Endothelial cell of umbilical vein (primary cell): ENCODE measurements around the gene FXYD7. TPM values are rescaled to one million over a fixed set of nuclear protein-coding genes. Genes with fewer than 3 reads are reported as not detected.

Experiments used
- BruUV-seq: library from RNA; stranded (reverse); fragments of 400-500 nt; replicated peaks from 2 replicates; lab custom pipeline; 2021; lab: Mats Ljungman, UMichigan
- CTCF ChIA-PET: fragments of 300-600, 350-600 bp; sonication (Branson Sonifier 250); formaldehyde crosslinking; loops from one replicate; lab custom pipeline; 2021; ENCODE audit warnings: antibody characterized with exemption, inconsistent platforms; lab: Charles Lee
- POLR2A ChIA-PET: fragments of 300-600, 350-600 bp; sonication (Branson Sonifier 250); formaldehyde crosslinking; loops from one replicate; lab custom pipeline; 2021; ENCODE audit warnings: antibody characterized with exemption, inconsistent platforms; lab: Charles Lee
- DNase-seq: peaks from one replicate; pipeline ENCODE4 v3.0.0-alpha.2; 2011; ENCODE audit warnings: low read depth, low spot score
- FAIRE-seq: peaks from 2 replicates; lab custom pipeline; 2011; peaks lifted over from hg19 to GRCh38; lab: Jason Lieb, UNC
- H2AFZ ChIP-seq: 2 replicates; pipeline ENCODE4 v1.6.0; 2012; ENCODE audit warnings: low read depth, low read length, control low read depth, inconsistent platforms
- H3K27ac ChIP-seq: 2 replicates; pipeline ENCODE4 v1.5.1; 2011; ENCODE audit warnings: low read depth, mild to moderate bottlenecking, control low read depth, low read length, moderate library complexity; ENCODE audit not compliant: insufficient read depth
- H3K27me3 ChIP-seq, 2 experiments: 2 replicates each; pipeline versions ENCODE4 v1.6.0 to v1.6.1; 2011; ENCODE audit warnings: low read length in 2 of 2, mixed read lengths in 1 of 2; ENCODE audit not compliant: control insufficient read depth in 2 of 2, insufficient read depth in 2 of 2
- H3K36me3 ChIP-seq, 2 experiments: 2 replicates in 1 of 2; 3 replicates in 1 of 2; pipeline ENCODE4 v1.5.1; 2011; ENCODE audit warnings: low read length in 2 of 2, mild to moderate bottlenecking in 1 of 2, moderate library complexity in 1 of 2; ENCODE audit not compliant: control insufficient read depth in 2 of 2, insufficient read depth in 2 of 2; ENCODE audit errors: extremely low read depth in 1 of 2
- H3K4me1 ChIP-seq: 3 replicates; pipeline ENCODE4 v1.5.1; 2011; ENCODE audit warnings: mild to moderate bottlenecking, low read length; ENCODE audit not compliant: control insufficient read depth, insufficient read depth; ENCODE audit errors: extremely low read depth
- H3K4me2 ChIP-seq: 2 replicates; pipeline ENCODE4 v1.6.1; 2011; ENCODE audit warnings: low read length, control low read depth, mixed read lengths; ENCODE audit not compliant: insufficient read depth
- H3K4me3 ChIP-seq, 3 experiments: fragments of 200-600 bp in 1 of 3; sonication (generic), shearing (Covaris generic) in 1 of 3; replicated peaks in 1 of 3; 2 replicates each; pipeline ENCODE4 v1.5.1; 2011 to 2016; ENCODE audit warnings: control low read depth in 3 of 3, low read length in 3 of 3, mild to moderate bottlenecking in 2 of 3, inconsistent platforms in 1 of 3, low read depth in 1 of 3, moderate library complexity in 1 of 3; ENCODE audit not compliant: insufficient read depth in 1 of 3
- H3K79me2 ChIP-seq: 2 replicates; pipeline ENCODE4 v1.6.0; 2012; ENCODE audit warnings: low read length, inconsistent platforms; ENCODE audit not compliant: control insufficient read depth, insufficient read depth
- H3K9ac ChIP-seq: replicated peaks from 2 replicates; pipeline ENCODE3; 2011; ENCODE audit warnings: low read length, control low read depth; ENCODE audit not compliant: insufficient read depth; ENCODE audit errors: extremely low read depth
- H3K9me1 ChIP-seq: replicated peaks from 3 replicates; pipeline ENCODE4 v1.6.0; 2011; ENCODE audit warnings: mild to moderate bottlenecking, low read length; ENCODE audit not compliant: control insufficient read depth, insufficient read depth; ENCODE audit errors: extremely low read depth
- H3K9me3 ChIP-seq: replicated peaks from 2 replicates; pipeline ENCODE4 v1.5.1; 2012; ENCODE audit warnings: low read length, inconsistent platforms; ENCODE audit not compliant: control insufficient read depth, insufficient read depth
- H4K20me1 ChIP-seq: replicated peaks from 2 replicates; pipeline ENCODE3; 2011; ENCODE audit warnings: mild to moderate bottlenecking, low read length; ENCODE audit not compliant: control insufficient read depth, insufficient read depth; ENCODE audit errors: extremely low read depth
- EZH2 ChIP-seq: IDR thresholded peaks from 2 replicates; pipeline ENCODE4 v1.6.1; 2012; ENCODE audit warnings: borderline replicate concordance, low read depth, mild to moderate bottlenecking, moderate library complexity, low read length, inconsistent platforms; ENCODE audit not compliant: severe bottlenecking
- FOS ChIP-seq: IDR thresholded peaks from 2 replicates; pipeline ENCODE4 v1.6.1; 2011; ENCODE audit warnings: mild to moderate bottlenecking, low read length, moderate library complexity, borderline replicate concordance; ENCODE audit not compliant: insufficient read depth
- GATA2 ChIP-seq: IDR thresholded peaks from 2 replicates; pipeline ENCODE4 v1.7.0; 2011; ENCODE audit warnings: low read depth, mild to moderate bottlenecking, moderate library complexity, mixed read lengths, low read length; ENCODE audit not compliant: insufficient read length, insufficient read depth
- JUN ChIP-seq: IDR thresholded peaks from 2 replicates; pipeline ENCODE4 v1.6.1; 2011; ENCODE audit warnings: borderline replicate concordance, low read depth; ENCODE audit not compliant: insufficient read length, insufficient read depth
- MYC ChIP-seq: IDR thresholded peaks from one replicate; pipeline ENCODE4 v1.6.1; 2011; ENCODE audit warnings: mild to moderate bottlenecking, low read depth, low read length
- POLR2A ChIP-seq: IDR thresholded peaks from 2 replicates; pipeline ENCODE4 v1.6.1; 2012; ENCODE audit warnings: low read depth, mild to moderate bottlenecking, control low read depth, low read length
- POLR2AphosphoS5 ChIP-seq: IDR thresholded peaks from 2 replicates; pipeline ENCODE4 v1.6.1; 2012; ENCODE audit warnings: low read depth, mild to moderate bottlenecking, control low read depth, low read length, moderate library complexity; ENCODE audit not compliant: insufficient read depth
- dilution Hi-C: fragments of 300-500 bp; cut with MboI; formaldehyde crosslinking; loops from one replicate; pipeline ENCODE4 v1.15.0; 2019; ENCODE audit warnings: low sequenced_read_pairs; ENCODE audit not compliant: extremely low pct_ligation_motif_present
- intact Hi-C: fragments of 100-400 bp; cut with micrococcal nuclease; formaldehyde crosslinking; loops from one replicate; pipeline ENCODE4 v1.10.0; 2022
- polyA plus RNA-seq, 4 experiments: library from polyadenylated mRNA; depleted of rRNA in 3 of 4; stranded (reverse) in 3 of 4; unstranded in 1 of 4; fragments of >200 nt; gene quantifications; 2 replicates each; pipeline versions ENCODE4 v1.2.1 to v1.2.3, GENCODE V29; 2011 to 2012; ENCODE audit warnings: missing spikeins in 1 of 4
- total RNA-seq: library from RNA; stranded (reverse); gene quantifications from 2 replicates; pipeline ENCODE4 v1.2.3, GENCODE V29; 2021
- TF ChIP-seq, protein P1 (sequence below): IDR thresholded peaks from 2 replicates; pipeline ENCODE4 v1.6.1; 2011; ENCODE audit not compliant: insufficient read depth, insufficient read length
- TF ChIP-seq, protein P2 (sequence below), 2 donors: IDR thresholded peaks; 1 replicate in 1 of 2; 2 replicates in 1 of 2; pipeline ENCODE4 v1.5.1; 2011; ENCODE audit warnings: low read length in 2 of 2, mild to moderate bottlenecking in 2 of 2, moderate library complexity in 2 of 2, control low read depth in 1 of 2, inconsistent platforms in 1 of 2, low read depth in 1 of 2; ENCODE audit not compliant: insufficient read depth in 1 of 2; ENCODE audit errors: extremely low read depth in 1 of 2

Gene FXYD7
- total and polyA plus RNA-seq, 2 donors (not counting 3 experiments of a cell fraction or from before 2014, with no cell fraction given), result not detected

DNA sequence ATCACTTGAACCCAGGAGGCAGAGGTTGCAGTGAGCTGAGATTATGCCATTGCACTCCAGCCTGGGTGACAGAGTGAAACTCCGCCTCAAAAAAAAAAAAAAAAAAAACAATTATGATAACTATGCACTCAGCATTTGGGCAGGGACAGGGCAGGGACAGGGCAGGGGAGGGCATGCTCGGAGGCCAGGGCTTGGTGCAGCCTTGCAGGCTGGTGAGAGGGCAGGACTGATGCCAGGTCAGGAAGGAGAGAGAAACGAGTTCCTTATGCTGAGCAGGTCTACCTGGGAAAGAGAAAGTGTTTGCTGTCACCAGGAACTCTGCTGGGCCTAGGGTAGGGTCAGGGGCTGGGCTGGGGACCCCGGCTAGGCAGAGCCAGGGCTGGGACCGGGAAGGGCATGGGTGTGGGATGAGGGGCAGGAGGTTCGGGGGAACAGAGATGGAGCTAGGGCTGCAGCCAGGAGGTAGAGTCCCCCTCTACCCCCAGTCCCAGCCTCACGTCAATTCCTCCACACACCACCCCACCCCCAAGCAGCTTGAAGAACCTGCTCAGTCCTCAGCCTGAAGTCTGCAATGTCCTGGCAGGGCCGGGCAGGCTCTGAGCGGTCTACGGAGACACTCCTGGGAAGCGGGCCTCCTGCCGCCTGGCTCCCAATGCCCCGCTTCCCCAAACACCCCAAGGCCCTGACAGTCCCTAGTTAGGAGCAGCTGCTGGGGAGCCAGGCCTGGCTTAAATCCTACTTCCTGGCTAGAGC is 24.6 kb upstream of the FXYD7 start:
- Histone ChIP-seq H3K36me3 (no peaks in the 10 kb centered on the region), H3K27ac (no peak overlapping the region), H3K4me2 (no peak overlapping the region), H3K4me1 (no peaks in the 10 kb centered on the region), H4K20me1 (no peaks in the 10 kb centered on the region), H3K9me3 (no peaks in the 10 kb centered on the region), H3K9ac (no peak overlapping the region), H3K4me3 (no peak overlapping the region), H2AFZ (no peak overlapping the region), H3K9me1 (no peaks in the 10 kb centered on the region), H3K27me3 (no peaks in the 10 kb centered on the region), H3K79me2 (no peaks in the 10 kb centered on the region)
- FAIRE-seq (no peak), DNase-seq (no peak)
- intact Hi-C loops (no loop called here), dilution Hi-C loops (no loop called here)
- ChIA-PET POLR2A (no interaction called here), CTCF (interaction anchor here (0.6 to 2.3 kb wide), 3 partner anchors 9 to 293 kb away, joined by 3 to 12 read pairs (median 3); partner anchors contain the start of gene LGI4)
- BruUV-seq, result no TSS peak
- TF ChIP-seq, protein P1, sequence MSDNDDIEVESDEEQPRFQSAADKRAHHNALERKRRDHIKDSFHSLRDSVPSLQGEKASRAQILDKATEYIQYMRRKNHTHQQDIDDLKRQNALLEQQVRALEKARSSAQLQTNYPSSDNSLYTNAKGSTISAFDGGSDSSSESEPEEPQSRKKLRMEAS, result no peak
- no peak for TF ChIP-seq JUN
- TF ChIP-seq POLR2AphosphoS5, result no peak
- TF ChIP-seq POLR2A, result no peak
- TF ChIP-seq GATA2, result no peak
- no peak for TF ChIP-seq EZH2

DNA sequence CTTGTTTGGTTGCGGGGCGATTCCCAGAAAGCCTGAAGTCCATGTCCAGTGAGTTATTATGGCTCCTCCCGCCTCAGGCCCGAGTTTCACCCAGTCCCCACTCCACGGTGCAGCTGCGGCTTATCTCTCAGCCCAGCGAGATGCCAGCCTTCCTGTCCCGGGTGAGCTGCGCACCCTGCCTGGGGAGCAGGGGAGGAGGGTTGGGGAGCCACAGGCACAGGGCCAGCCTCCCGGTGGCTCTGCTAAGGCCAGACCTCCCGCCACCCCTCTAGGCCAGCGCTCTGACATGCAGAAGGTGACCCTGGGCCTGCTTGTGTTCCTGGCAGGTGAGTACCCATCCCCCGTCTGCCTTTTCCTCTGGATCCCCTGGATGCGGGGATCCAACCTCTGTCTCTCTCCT is 24.0 kb upstream of the FXYD7 start:
- CTCF ChIA-PET, result interaction anchor here (2.3 kb wide), 1 partner anchor 16 kb away, joined by 12 read pairs; the partner anchor contains the start of gene LGI4
- intact Hi-C loops, result no loop called here
- no peak for DNase-seq

More for the DNA sequence above, 24.0 kb upstream of the FXYD7 start:
- dilution Hi-C loops, result no loop called here
- POLR2A ChIA-PET, result no interaction called here
- Histone ChIP-seq H2AFZ (no peak overlapping the region), H3K9me3 (no peaks in the 10 kb centered on the region), H3K79me2 (no peaks in the 10 kb centered on the region), H4K20me1 (no peaks in the 10 kb centered on the region), H3K9ac (no peak overlapping the region), H3K4me1 (peaks cover under 1% of the 10 kb centered on the region), H3K36me3 (no peaks in the 10 kb centered on the region), H3K9me1 (no peaks in the 10 kb centered on the region), H3K4me2 (no peak overlapping the region), H3K27ac (no peak overlapping the region), H3K4me3 (no peak overlapping the region), H3K27me3 (no peaks in the 10 kb centered on the region)
- FAIRE-seq, result no peak
- no TSS peak for BruUV-seq
- TF ChIP-seq FOS (no peak), JUN (no peak), GATA2 (no peak), POLR2A (no peak), MYC (no peak), EZH2 (no peak), POLR2AphosphoS5 (no peak)
- TF ChIP-seq, protein P2, sequence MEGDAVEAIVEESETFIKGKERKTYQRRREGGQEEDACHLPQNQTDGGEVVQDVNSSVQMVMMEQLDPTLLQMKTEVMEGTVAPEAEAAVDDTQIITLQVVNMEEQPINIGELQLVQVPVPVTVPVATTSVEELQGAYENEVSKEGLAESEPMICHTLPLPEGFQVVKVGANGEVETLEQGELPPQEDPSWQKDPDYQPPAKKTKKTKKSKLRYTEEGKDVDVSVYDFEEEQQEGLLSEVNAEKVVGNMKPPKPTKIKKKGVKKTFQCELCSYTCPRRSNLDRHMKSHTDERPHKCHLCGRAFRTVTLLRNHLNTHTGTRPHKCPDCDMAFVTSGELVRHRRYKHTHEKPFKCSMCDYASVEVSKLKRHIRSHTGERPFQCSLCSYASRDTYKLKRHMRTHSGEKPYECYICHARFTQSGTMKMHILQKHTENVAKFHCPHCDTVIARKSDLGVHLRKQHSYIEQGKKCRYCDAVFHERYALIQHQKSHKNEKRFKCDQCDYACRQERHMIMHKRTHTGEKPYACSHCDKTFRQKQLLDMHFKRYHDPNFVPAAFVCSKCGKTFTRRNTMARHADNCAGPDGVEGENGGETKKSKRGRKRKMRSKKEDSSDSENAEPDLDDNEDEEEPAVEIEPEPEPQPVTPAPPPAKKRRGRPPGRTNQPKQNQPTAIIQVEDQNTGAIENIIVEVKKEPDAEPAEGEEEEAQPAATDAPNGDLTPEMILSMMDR (IDR thresholded peaks at IDR 0.05; ENCODE audit: extremely low read depth in 1 of 2, insufficient read depth in 1 of 2, low read depth in 1 of 2, low read length in 2 of 2), result no peak
- TF ChIP-seq, protein P1, result no peak
